Stimulated activated CD8-positive, alpha-beta memory T cell treated with anti-CD3 and anti-CD28 coated beads, Interleukin-7, amount 100 ng/mL, for 24 hours (primary cell): ENCODE data around the gene ALOX12.
"Not testable (repeated sequence)": the region's sequence is repeated elsewhere in the genome, so short reads cannot be mapped to it uniquely, and the experiment has no call there.

Source experiments
- DNase-seq: peaks from one replicate; pipeline ENCODE4 v3.0.0-alpha.2; 2020; ENCODE audit warnings: low read depth

The ALOX12 gene

GRCh38 chr17:7045492-7046126, 49.8 kb downstream of the ALOX12 start:
- no peak for DNase-seq

GRCh38 chr17:7046127-7046724, 50.4 kb downstream of the ALOX12 start:
- DNase-seq: no peak

GRCh38 chr17:7046725-7047397, 51.0 kb downstream of the ALOX12 start:
- not testable (repeated sequence) for DNase-seq

- no peak for DNase-seq
These were observed 51.7 kb downstream of the ALOX12 start for GRCh38 chr17:7047566-7047965.

- no peak for DNase-seq
These were observed 53.1 kb downstream of the ALOX12 start for GRCh38 chr17:7048968-7049367.

GRCh38 chr17:7050583-7050982, 54.7 kb downstream of the ALOX12 start:
- DNase-seq: not testable (repeated sequence)

- DNase-seq: no peak
These were observed 60.5 kb downstream of the ALOX12 start for GRCh38 chr17:7056386-7056785.

- DNase-seq: no peak
These were observed 63.1 kb downstream of the ALOX12 start for GRCh38 chr17:7058831-7059447.
